Measurements from ENCODE around the gene SAV1. TPM values are rescaled to one million over a fixed set of nuclear protein-coding genes. Genes with fewer than 3 reads are reported as not detected.

The SAV1 gene
- total and polyA plus RNA-seq, 2 of the 4 experiments (the other 2 are of a cell fraction), result 17.0 to 18.8 TPM

DNA sequence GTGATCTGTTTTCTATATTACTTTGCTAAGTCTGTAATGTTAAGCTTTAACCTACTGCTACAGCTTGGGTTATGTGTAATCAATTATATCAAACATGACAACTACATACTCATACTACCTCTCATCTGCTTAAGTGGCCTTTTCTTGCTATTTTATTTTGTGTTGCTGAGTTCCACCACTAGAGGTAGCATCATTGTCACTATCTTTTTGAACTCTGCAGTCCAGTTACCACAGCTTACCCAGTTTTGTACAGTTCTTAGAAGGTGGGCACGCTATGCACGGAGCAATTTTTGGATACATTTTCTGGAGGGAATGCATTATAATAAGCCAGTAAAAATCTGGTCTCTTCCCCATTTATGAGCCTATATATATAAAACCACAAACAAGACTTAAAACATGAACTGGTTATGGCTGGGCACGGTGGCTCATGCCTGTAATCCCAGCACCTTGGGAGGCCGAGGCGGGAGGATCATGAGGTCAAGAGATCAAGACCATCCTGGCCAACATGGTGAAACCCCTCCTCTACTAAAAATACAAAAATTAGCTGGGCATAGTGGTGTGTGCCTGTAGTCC lies 48.5 kb downstream of the SAV1 start:
- Histone ChIP-seq H4K8ac (ENCODE audit: low read depth in 2 of 2, low read length in 2 of 2) (no peak overlapping the region), H3K9ac (ENCODE audit: low read depth, low read length) (no peak overlapping the region), H3K36me3 (ENCODE audit: control insufficient read depth, insufficient read depth, low read length) (no peaks in the 10 kb centered on the region), H3K79me1 (ENCODE audit: low read depth in 1 of 2, low read length in 2 of 2) (no peaks in the 10 kb centered on the region), H3K4me2 (ENCODE audit: low read depth, low read length) (no peak overlapping the region), H4K5ac (ENCODE audit: low read depth, low read length) (no peak overlapping the region), H2AFZ (replicated peaks; ENCODE audit: low read length, poor library complexity) (no peak overlapping the region), H3K9me3 (ENCODE audit: control insufficient read depth, insufficient read depth, low read length) (no peaks in the 10 kb centered on the region), H2BK5ac (ENCODE audit: low read depth, low read length, poor library complexity, severe bottlenecking) (no peak overlapping the region), H3K18ac (ENCODE audit: low read depth, low read length) (no peak overlapping the region), H3K4ac (ENCODE audit: low read depth, low read length) (no peak overlapping the region), H3K27me3 (ENCODE audit: control insufficient read depth, insufficient read depth, low read length) (no peaks in the 10 kb centered on the region), H3K4me3 (ENCODE audit: insufficient read depth, low read depth, low read length) (no peak overlapping the region), H3K4me1 (ENCODE audit: control insufficient read depth, insufficient read depth, low read length) (no peaks in the 10 kb centered on the region), H3K9me1 (ENCODE audit: insufficient read depth, low read length) (no peaks in the 10 kb centered on the region), H3K56ac (ENCODE audit: extremely low read depth, insufficient read depth, low read length) (no peak overlapping the region), H3K27ac (ENCODE audit: insufficient read depth, low read length) (no peak overlapping the region), H2BK15ac (ENCODE audit: low read depth, low read length) (no peak overlapping the region), H4K20me1 (ENCODE audit: insufficient read depth, low read length) (no peaks in the 10 kb centered on the region), H2AK9ac (replicated peaks; ENCODE audit: low read depth, low read length, poor library complexity) (no peak overlapping the region), H3K23ac (ENCODE audit: low read depth, low read length) (no peak overlapping the region), H3K14ac (replicated peaks; ENCODE audit: low read depth, low read length) (no peak overlapping the region), H2AK5ac (ENCODE audit: low read depth, low read length) (no peak overlapping the region), H4K91ac (ENCODE audit: insufficient read depth, low read depth, low read length) (no peak overlapping the region), H2BK20ac (ENCODE audit: low read depth, low read length) (no peak overlapping the region), H2BK120ac (ENCODE audit: low read depth, low read length) (no peak overlapping the region)
- DNase-seq, result peak; percentile 65
- dilution Hi-C loops (cut with HindIII; ENCODE audit: low sequenced_read_pairs, unreplicated experiment) (no loop called here), in situ Hi-C loops (cut with MboI; ENCODE audit: low sequenced_read_pairs) (no loop called here), intact Hi-C loops (cut with micrococcal nuclease) (loop anchor here (1.0 kb wide), 1 partner anchor 154 kb away; no protein-coding TSS in a partner anchor)
- BruUV-seq (replicated peaks), result no TSS peak
- WGBS, 2 experiments (ENCODE audit: extremely low coverage in 2 of 2, insufficient read length in 1 of 2), result no CpG with 5 or more reads among the region's 5 CpGs
- CTCF ChIA-PET, result interaction anchor here (0.6 to 1.9 kb wide), 9 partner anchors 12 to 248 kb away, joined by 3 to 8 read pairs (median 3); no protein-coding TSS in a partner anchor
- POLR2A ChIA-PET (ENCODE audit: unreplicated experiment), result no interaction called here
- TF ChIP-seq RFX5 (IDR thresholded peaks at IDR 0.05; ENCODE audit: low read depth, low read length) (no peak), BHLHE40 (IDR thresholded peaks at IDR 0.05; ENCODE audit: low read depth, low read length) (no peak), RAD21 (IDR thresholded peaks at IDR 0.05; ENCODE audit: low read length) (peak; percentile 63), CHD1 (IDR thresholded peaks at IDR 0.05; ENCODE audit: low read depth, low read length) (no peak), SMC3 (IDR thresholded peaks at IDR 0.05; ENCODE audit: low read depth, low read length) (peak; percentile 57)
- TF ChIP-seq, protein P1, sequence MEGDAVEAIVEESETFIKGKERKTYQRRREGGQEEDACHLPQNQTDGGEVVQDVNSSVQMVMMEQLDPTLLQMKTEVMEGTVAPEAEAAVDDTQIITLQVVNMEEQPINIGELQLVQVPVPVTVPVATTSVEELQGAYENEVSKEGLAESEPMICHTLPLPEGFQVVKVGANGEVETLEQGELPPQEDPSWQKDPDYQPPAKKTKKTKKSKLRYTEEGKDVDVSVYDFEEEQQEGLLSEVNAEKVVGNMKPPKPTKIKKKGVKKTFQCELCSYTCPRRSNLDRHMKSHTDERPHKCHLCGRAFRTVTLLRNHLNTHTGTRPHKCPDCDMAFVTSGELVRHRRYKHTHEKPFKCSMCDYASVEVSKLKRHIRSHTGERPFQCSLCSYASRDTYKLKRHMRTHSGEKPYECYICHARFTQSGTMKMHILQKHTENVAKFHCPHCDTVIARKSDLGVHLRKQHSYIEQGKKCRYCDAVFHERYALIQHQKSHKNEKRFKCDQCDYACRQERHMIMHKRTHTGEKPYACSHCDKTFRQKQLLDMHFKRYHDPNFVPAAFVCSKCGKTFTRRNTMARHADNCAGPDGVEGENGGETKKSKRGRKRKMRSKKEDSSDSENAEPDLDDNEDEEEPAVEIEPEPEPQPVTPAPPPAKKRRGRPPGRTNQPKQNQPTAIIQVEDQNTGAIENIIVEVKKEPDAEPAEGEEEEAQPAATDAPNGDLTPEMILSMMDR (conservative IDR thresholded peaks at IDR 0.05; ENCODE audit: low read depth, low read length), result peak; percentile 62
- ATAC-seq (ENCODE audit: low read depth), result peak; percentile 89
